ENCODE measurements around the gene KLLN.

DNA sequence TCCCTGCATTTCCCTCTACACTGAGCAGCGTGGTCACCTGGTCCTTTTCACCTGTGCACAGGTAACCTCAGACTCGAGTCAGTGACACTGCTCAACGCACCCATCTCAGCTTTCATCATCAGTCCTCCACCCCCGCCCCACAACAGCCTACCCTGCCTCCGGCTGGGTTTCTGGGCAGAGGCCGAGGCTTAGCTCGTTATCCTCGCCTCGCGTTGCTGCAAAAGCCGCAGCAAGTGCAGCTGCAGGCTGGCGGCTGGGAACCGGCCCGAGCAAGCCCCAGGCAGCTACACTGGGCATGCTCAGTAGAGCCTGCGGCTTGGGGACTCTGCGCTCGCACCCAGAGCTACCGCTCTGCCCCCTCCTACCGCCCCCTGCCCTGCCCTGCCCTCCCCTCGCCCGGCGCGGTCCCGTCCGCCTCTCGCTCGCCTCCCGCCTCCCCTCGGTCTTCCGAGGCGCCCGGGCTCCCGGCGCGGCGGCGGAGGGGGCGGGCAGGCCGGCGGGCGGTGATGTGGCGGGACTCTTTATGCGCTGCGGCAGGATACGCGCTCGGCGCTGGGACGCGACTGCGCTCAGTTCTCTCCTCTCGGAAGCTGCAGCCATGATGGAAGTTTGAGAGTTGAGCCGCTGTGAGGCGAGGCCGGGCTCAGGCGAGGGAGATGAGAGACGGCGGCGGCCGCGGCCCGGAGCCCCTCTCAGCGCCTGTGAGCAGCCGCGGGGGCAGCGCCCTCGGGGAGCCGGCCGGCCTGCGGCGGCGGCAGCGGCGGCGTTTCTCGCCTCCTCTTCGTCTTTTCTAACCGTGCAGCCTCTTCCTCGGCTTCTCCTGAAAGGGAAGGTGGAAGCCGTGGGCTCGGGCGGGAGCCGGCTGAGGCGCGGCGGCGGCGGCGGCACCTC lies at the start of gene KLLN, which contains the start of gene PTEN:
- TF ChIP-seq, protein P1, sequence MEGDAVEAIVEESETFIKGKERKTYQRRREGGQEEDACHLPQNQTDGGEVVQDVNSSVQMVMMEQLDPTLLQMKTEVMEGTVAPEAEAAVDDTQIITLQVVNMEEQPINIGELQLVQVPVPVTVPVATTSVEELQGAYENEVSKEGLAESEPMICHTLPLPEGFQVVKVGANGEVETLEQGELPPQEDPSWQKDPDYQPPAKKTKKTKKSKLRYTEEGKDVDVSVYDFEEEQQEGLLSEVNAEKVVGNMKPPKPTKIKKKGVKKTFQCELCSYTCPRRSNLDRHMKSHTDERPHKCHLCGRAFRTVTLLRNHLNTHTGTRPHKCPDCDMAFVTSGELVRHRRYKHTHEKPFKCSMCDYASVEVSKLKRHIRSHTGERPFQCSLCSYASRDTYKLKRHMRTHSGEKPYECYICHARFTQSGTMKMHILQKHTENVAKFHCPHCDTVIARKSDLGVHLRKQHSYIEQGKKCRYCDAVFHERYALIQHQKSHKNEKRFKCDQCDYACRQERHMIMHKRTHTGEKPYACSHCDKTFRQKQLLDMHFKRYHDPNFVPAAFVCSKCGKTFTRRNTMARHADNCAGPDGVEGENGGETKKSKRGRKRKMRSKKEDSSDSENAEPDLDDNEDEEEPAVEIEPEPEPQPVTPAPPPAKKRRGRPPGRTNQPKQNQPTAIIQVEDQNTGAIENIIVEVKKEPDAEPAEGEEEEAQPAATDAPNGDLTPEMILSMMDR (IDR thresholded peaks at IDR 0.05) = no peak
- no peak for TF ChIP-seq REST (IDR thresholded peaks at IDR 0.05; ENCODE audit: insufficient read depth in 1 of 2, low read depth in 2 of 2, low read length in 1 of 2)
- peak; percentile 93 for TF ChIP-seq POLR2AphosphoS5 (IDR thresholded peaks at IDR 0.05; ENCODE audit: low read depth, low read length)
- peak; percentile 85 for TF ChIP-seq SIN3A (IDR thresholded peaks at IDR 0.05; ENCODE audit: borderline replicate concordance, insufficient read depth, low read depth, low read length)
